Stimulated activated CD4-positive, alpha-beta T cell treated with anti-CD3 and anti-CD28 coated beads, Interleukin-4, amount 100 ng/mL, for 1 hour (primary cell): ENCODE data around the gene BYSL.

ENCODE experiments used
- DNase-seq: peaks from one replicate; pipeline ENCODE4 v3.0.0-alpha.2; 2020

The BYSL gene

GRCh38 chr6:41917528-41917927 is 3.8 kb upstream of the BYSL start:
- DNase-seq: no peak

- no peak for DNase-seq
Measured at GRCh38 chr6:41921712-41921998, 356 bp downstream of the BYSL start.

GRCh38 chr6:41922154-41922553 is 855 bp downstream of the BYSL start:
- no peak for DNase-seq

GRCh38 chr6:41927253-41927652 is 6.0 kb downstream of the BYSL start:
- DNase-seq: no peak

- no peak for DNase-seq
Measured at GRCh38 chr6:41929924-41930323, 8.6 kb downstream of the BYSL start.

GRCh38 chr6:41931792-41932191 is 10.5 kb downstream of the BYSL start:
- no peak for DNase-seq

GRCh38 chr6:41932378-41932777 is 11.1 kb downstream of the BYSL start:
- no peak for DNase-seq

- DNase-seq: no peak
Measured at GRCh38 chr6:41934278-41935192, 13.2 kb downstream of the BYSL start.

- no peak for DNase-seq
Measured at GRCh38 chr6:41935193-41935574, 13.9 kb downstream of the BYSL start.

GRCh38 chr6:41935685-41936072 is 14.4 kb downstream of the BYSL start:
- DNase-seq: no peak

GRCh38 chr6:41936073-41936837 is 15.0 kb downstream of the BYSL start:
- DNase-seq: peak; percentile 53

GRCh38 chr6:41937472-41937860 is 16.2 kb downstream of the BYSL start:
- no peak for DNase-seq

- no peak for DNase-seq
Measured at GRCh38 chr6:41937861-41938574, 16.7 kb downstream of the BYSL start.

GRCh38 chr6:41938590-41939175 is 17.4 kb downstream of the BYSL start:
- no peak for DNase-seq

GRCh38 chr6:41939176-41939847 is 18.0 kb downstream of the BYSL start:
- peak; percentile 25 for DNase-seq

- peak; percentile 45 for DNase-seq
Measured at GRCh38 chr6:41939848-41940758, 18.8 kb downstream of the BYSL start.

GRCh38 chr6:41940759-41941279 is 19.5 kb downstream of the BYSL start:
- peak; percentile 63 for DNase-seq

- peak; percentile 94 for DNase-seq
Measured at GRCh38 chr6:41941280-41942066, 20.2 kb downstream of the BYSL start, which contains the start of gene CCND3. Gene CCND3 (minus strand): TSS chr6:41941808. CDS start chr6:41941649, 159 bp downstream.

- no peak for DNase-seq
Measured at GRCh38 chr6:41942067-41942851, 21.0 kb downstream of the BYSL start.
